Fibroblast of gingiva (primary cell): ENCODE data around the gene LRMDA.

Source experiments
- DNase-seq: peaks from one replicate; pipeline ENCODE4 v3.0.0-alpha.2; 2011; ENCODE audit warnings: low read depth

LRMDA gene

DNA sequence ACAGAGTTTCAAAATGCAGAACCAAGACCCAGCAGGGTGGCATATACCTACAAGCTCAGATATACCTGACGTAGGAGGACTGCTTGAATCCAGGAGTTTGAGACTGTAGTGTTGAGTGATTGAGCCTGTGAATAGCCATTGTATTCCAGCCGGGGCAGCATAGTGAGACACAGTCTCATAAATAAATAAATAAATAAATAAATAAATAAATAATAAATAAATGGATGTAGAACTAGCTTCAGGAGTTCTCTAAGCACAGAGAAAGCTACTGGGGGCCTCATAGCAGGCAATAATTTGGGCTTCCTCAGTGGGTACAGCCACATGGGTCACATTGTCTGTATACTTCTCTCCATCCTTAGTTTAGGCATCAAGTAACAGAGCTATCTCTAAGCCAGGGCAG, 906.8 kb downstream of the LRMDA start:
- DNase-seq = no peak

DNA sequence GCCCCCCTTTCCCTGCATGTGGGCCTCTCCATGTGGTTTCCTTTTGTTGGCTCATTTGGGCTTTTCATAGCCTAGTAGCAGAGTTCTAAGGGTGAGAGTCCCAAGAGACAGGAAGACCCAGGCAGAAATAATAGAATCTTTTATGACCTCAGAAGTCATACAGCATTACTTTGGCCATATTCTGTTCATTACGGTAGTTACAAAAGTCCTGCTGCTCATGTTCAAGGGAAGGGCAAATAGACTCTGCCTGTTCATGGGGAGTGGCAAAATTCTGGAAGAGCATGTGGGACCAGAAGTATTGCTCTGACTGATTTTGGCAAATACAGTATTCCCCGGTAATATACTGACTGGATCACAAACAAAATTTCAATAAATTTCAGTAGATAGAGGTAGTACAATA, 910.3 kb downstream of the LRMDA start:
- DNase-seq = no peak

DNA sequence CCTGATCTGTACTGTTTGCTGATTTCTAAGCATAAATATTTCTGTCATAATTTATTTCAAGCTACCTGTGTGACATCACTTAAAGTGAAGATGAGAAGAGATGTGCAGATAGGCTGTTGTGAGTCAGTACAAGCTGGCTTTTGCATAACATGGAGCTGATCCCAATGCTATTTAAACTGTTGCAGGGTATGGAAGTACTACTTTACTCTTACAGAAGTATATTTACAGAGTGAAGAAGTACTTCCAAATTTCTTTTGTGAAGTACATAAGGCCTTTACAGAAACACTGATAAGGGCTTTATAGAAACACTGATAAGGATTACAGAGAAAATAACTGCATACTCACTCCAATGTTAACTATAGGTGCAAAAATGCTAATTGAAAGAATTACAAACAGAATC, 911.6 kb downstream of the LRMDA start:
- no peak for DNase-seq

DNA sequence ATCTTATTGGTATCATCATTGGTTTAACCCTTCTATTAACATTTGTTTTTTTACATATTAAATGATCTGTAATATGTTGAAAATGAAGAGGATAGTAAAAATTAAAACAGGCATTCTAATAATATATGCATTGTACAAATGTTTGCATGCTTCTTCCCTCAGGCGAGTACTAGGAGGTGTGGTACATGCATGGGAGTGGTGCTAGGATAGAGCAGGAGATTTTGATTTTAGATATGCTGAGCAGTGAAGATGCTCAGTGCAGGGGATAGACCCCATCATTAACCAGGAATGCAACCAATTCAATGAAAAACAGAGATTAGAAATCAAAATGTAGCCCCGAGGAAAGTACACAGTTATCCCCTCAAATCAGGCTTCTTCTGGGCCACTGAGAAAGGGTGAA, 916.4 kb downstream of the LRMDA start:
- no peak for DNase-seq

DNA sequence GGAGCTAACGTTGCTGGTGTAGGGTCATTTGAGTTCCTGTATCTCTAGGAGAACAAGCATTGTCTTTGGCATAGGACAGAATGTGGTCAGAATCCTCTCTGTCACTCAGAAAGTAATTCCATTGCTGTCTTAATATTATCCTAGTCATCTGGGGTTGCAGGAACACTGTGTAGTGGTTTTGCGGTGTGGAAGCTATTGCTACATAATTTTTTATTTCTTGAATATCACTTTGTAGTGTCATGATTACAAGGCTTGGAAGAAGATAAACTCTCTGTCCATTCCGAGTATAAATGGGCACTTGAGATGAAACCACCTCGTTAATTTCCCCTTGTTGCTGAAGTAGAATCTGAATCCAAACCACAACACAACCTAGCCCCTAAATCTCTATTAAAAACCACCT, 919.2 kb downstream of the LRMDA start:
- peak; percentile 70 for DNase-seq

DNA sequence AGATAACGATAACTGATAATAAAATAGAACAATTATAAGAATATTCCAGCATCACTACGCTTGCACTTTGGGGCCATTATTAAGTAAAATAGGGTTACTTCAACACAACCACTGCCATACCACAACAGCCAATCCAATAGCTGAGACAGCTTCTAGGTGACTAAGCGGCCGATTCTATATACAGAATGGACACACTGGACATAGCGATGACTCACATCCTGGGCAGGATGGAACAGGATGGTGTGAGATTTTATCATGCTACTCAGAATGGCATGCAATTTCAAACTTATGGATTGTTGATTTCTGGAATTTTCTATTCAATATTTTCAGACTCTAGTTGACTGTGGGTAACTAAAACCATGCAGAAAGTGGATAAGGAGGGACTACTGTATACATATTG, 920.9 kb downstream of the LRMDA start:
- DNase-seq = peak; percentile 84

DNA sequence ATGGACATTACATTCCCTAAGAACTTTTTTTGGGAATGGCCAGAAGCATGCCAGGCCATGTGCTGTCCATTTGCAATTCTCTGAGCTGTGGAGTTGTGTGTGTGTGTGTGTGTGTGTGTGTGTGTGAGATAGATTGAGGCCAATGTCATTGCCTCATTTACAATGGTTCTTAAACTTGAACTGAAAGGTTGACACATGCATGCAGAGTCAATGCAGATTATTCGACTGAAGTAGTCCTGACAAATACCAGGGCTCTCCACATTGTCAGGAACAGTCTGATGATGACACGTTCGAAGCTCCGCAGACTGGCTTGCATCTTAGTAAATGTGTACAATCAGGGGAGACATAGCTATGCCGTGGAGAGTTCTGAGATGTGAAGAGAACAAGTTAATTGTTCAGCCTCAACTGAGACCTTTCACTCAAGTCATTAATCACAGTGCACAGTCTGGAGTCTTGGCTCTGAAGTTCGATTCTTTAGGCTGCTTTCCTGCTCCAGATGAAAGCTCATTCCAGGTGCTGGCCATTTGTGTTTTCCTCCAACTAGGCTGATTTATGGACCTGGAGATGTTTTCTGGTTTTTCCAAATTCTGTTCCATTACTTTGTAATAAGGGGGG, 921.9 kb downstream of the LRMDA start:
- DNase-seq = no peak

DNA sequence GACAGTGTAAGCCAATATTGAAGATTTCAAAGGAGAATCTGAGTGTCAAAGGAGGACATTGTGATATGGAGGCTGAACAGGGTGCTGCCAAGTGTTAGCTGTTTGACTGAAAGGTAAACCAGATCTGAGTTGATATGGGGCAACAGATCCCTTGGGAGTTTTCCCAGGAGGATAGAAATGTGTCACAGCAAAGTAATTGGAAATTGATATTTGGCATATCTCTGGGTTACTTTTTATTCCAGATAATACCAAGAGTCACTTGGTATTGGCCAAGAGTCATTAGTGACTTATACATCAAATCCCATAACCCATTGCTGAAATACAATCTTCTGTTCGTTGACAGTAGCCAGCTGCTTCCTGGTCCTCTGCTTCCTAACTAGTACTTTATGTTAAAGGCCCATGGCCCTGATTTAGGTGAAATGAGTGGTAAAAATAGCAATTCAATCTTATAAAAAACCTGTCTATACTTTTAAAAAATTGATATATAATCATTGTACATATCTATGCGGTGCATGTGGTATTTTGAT, 922.9 kb downstream of the LRMDA start:
- no peak for DNase-seq

DNA sequence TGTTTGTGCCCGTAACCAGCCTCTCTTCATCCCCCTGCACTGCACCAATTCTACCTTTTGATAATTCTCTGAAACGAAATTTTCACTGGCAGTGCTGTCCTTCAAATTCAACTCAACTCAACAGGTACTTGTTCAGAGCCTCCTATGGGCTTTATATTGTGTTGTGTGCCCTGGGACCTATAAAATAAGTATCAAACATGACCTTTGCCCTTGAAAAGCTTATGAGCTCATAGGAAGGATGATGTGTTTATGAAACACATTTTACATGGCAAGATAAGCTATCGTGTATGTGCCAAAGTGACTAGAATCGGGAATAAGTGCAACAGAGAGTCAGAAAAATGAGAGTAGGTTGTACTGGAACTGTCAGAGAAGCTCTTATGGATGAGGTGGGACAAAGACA, 923.5 kb downstream of the LRMDA start:
- DNase-seq = no peak

DNA sequence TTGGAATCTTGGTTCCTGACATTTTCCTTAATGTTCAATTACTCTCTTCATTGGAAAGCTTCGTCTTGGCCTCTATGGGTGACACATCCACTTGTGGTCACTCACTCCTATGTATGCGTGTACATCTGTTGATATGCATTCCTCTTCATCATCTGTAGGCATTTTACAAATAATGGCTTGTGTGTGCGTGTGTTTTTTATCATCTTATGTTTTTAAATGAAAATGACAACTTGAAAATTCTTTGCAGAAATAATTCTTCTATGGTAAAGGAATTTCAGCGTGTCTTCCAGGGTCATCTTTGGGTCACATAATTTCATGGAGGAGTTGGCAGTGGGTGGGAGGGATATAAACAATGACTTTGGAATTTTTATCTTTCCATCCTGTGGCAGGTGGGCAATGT, 925.1 kb downstream of the LRMDA start:
- no peak for DNase-seq

DNA sequence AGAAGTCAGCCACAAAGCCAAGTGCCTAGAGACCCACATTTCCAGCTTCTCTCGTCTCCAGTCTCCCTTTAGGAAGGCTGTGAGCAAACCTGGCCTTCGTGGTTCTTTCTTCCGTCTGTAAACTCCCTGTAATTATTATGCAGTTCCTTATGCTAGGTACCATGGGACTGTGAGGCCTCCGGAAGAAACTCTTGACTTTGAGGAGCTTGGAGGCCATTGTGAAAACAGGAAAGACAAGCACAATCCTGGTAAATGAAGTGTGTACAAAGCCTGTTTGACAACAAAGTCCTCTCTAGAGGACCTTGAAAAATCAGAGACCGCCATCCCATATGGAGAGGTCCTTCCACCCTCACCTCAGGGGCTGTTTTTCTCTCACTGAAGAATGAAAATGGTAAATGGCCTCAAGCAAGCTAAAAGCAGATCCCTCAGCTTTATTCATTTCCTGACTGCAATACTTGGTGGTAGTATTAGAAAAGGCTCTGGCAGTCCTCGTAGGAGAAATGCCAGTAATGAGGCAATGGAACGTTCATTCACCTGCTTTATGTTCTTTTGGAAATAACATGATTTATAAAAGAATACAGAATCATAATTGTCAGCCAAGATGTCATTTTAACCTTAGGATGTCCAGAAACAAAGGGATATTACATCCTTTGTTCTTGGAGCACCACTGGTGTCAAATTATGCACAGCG, 926.4 kb downstream of the LRMDA start:
- no peak for DNase-seq

DNA sequence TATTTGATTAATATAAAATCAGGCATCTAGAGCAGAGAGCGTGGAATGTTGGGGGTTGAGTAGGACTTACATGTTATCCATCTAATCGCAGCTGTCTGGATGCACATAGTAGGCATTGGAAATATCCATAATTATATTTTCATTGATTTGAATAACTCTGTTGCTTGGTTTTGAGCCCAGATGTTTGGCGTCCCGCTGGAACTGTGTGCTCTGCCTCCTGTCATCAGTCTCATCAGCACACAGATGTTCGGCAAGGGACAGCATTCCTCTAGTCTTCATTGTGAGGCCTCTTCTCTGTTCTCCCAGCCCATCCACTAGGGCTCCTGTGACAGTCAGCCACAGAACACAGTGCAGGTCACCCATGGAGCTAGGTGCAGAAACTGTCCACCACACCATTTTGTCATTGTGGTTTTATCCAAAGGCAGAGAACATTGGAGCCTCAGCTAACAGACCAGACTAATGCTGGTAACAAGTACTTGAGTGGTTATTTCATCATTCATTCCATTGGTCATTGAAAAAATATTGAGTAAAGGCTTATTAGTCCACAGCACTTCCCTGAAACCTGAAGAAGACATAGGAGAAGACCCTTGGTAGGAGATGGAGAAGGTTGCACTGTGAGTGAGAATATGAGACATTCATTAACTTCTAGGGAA, 927.4 kb downstream of the LRMDA start:
- no peak for DNase-seq

DNA sequence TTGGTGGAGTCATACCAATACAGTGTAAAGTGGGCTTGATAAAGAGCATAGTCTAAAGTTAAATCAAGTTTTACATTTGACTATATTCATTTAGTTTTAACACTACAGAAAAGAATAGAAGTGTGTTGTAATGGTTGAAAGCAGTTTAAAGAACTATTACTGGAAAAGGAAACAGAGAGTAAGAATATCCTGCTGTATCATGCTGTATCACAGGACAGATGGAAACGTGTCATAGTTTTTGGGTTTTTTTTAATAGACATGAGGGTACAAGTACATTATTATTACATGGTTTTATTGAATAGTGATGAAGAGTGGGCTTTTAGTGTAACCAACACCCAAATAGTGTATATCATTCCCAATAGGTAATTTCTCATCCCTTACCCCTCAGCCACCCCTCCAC, 944.3 kb downstream of the LRMDA start:
- DNase-seq = no peak

DNA sequence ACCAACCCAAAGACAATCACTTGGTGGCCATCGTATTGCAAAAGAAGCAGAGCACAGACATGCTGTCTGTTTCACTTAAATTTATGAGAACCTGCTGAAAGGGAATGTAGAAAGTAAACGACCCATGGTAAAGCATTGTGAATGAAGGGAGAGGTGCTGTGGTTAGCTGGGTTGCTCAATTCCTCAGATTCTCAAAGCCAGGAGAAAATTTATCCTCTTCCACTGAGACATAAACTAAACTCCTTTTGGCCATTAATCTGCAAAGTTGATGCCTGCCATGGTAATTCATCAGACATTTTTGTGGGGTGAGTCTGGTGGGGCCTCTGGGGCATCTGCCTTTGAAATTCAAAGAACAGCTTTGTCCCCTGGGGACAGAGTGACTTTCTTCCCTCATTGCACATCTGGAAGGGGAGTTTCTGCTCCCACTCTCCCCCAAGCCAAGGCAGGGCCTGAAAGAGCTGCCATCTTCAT, 951.0 kb downstream of the LRMDA start:
- peak; percentile 98 for DNase-seq

DNA sequence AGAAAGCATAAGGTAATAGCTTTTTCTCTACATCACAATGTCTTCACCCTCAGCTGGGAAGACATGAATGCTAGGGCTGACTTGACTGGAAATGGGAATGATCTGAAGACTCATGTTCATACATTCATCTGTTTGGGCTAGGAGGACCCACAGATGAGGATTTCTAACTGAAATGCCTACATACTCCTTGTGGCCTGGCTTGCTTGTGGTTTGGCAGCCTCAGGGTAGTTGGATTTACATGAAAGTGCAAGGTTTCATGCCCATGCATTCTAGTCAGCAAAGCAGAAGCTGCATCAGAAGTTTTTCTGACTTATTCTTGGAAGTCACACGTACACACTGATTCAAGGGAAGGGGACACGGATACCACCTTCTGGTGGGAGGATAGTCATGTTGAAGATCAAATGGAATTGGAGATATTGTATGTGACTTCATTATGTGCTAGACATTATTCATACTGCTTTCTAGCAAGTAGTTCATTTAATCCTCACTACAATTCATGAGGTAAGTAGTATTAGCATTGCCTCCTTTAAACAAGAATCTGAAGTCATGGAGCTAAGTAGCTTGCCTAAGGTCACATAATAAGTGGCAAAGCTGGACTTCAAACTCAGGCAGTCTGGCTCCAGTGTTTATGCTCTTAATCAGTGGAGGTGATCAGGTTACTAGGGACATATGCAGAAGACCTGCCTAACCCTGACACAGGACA, 957.0 kb downstream of the LRMDA start:
- peak; percentile 61 for DNase-seq

DNA sequence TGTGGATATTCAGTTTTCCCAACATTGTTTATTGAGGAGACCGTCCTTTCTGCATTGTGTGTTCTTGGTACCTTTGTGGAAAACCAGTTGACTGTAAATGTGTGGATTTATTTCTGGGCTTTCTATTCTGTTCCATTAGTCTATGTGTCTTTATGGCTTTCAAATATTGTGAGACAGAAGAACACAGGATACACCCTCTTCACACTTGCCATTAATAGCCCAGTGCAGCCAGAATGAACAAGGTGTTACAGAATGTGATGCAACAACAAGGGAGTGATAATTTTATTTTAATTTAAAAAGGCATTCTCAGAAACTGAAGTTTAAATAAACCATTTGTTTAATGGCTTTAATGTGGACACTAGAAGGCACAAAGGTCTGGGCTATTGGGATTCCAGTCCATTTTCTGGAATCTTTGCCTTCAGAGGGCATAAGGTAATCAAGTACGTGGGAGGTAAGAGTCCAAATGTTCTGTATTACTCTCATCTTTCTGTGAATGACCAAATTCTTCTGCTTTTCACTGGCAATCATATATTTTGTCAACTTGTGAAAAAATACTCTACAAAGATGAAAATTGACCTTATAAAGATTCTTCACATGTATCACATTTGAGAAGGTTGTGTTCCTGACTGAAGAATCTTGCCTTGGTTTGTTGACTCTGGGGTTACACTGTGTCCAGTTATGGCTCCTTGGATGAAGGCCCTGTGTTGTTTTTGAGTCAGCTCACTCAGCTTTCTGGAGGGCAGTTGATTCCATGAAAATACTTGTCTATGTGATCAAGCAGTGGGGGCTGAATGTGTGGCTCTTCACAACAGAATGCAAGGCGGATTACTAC, 962.7 kb downstream of the LRMDA start:
- DNase-seq = peak; percentile 10

DNA sequence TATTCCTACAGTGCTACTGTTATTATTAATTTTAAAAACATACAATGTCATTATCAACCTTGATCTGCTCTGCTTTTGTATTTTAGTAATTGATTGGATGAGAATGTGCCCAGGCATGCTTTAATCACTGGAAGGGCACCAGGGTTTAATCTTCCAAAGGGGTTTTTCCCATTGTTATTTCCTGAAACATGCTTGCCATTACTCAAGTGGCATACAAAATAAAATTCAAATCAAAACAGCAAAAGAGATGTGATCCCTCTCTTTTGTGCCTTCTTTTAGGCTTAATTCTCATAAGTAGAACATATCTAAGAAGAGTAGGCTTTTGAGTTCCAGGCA, 963.3 kb downstream of the LRMDA start:
- DNase-seq = no peak

DNA sequence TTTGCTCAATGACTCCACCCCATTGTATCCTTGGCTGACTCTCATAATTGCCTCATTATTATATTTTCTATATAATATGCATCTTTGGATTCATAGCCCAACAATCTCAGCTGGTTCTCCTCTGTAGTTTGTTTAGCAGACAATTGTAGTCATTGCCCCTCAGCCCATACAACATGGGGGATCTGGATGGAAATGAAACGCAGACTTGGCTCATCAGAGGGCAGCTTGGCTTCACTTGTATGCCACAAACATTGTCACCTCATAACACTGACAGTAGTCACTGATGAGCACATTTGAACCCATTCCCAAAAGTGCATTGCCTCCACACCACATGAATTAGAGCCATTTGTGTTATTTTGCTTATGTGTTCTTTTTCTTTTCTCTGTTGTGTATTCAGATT, 963.8 kb downstream of the LRMDA start:
- no peak for DNase-seq

DNA sequence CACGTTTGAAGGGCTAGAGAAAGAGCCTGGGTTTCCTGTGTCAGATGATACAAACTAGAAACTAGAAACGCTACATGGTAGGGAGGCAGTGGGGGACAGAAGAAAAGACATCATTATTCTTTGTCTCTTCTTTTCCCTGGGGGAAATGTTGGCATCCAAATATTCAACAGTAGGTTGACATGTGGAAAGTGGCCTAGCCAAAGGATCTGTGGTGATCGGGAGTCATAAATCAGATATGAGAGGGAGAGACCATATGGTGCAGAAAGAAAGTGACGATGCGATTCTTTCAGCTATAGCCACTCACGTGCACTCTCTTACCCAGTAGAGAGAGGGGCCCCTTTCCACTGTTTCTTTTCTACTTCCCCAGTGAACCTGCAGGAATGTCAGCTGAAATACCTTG, 964.7 kb downstream of the LRMDA start:
- no peak for DNase-seq

DNA sequence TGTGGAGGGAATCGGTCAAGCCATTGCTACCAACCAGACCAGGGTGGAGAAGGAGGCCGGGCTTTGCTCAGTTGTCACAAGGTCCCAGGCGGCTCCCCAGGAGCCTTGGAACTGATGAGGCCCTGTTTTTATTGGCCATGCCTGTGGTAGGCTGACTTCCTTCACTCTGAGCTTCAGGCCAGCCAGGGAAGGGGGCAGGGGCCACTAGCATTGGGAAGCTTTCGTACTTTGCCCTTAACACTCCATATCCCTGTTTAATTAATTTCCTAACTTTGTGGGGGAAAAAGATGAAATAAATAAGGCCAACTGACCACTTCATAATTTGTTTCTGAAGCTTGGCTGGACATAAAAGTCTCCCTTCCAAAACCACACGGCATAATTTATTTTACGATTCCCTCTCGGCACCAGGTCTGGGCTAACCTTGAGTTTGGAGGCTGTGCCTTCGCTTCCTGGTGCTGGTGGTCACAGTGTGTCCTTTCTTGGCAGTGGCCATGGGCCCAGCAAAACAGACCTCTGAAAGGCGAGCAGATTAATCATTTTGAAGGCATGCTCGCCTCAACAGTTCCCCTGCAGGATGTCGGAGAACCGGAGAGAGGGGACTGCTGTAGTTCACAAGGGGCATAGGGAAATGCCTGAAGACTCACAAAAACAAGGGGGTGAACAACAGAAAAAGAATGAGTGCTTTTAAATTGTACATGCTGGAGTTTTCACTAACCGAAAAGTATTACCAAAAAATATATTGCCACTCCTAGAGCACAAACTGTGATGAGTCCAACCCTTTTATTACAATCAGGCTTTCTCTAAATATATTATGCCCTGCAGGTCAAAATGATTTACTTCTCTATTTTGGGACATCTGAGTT, 966.0 kb downstream of the LRMDA start:
- peak; percentile 79 for DNase-seq
